CD4-positive, alpha-beta T cell treated with Interleukin-10 for 1 hour (primary cell): Measurements from ENCODE around the gene PPFIA4.

Experiments used
- DNase-seq: peaks from one replicate; pipeline ENCODE4 v3.0.0-alpha.2; 2020

The PPFIA4 gene

DNA sequence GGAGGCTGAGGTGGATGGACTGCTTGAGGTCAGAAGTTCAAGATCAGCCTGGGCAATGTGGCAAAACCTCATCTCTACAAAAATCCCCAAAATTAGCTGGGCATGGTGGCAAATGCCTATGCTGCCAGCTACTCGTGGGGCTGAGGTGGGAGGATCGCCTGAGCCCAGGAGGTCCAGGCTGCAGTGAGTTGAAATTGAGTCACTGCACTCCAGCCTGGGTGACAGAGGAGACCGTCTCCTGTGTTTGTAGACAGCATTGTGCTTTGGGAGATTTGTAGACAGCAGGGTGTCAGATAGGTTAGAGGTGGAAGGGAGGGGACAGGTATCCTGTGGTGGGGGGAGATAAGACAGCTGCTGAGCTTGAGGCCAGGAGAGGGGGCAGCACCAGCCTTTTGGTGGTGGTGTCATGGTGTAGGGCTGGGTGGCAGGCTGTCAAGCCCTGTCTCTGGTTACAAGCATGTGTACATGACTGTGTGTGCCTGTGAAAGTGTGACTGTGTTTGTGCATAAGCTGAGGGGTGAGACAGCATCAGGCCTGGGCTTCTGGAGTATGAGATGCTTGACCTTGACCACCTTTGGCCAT lies 15.2 kb downstream of the PPFIA4 start:
- no peak for DNase-seq

DNA sequence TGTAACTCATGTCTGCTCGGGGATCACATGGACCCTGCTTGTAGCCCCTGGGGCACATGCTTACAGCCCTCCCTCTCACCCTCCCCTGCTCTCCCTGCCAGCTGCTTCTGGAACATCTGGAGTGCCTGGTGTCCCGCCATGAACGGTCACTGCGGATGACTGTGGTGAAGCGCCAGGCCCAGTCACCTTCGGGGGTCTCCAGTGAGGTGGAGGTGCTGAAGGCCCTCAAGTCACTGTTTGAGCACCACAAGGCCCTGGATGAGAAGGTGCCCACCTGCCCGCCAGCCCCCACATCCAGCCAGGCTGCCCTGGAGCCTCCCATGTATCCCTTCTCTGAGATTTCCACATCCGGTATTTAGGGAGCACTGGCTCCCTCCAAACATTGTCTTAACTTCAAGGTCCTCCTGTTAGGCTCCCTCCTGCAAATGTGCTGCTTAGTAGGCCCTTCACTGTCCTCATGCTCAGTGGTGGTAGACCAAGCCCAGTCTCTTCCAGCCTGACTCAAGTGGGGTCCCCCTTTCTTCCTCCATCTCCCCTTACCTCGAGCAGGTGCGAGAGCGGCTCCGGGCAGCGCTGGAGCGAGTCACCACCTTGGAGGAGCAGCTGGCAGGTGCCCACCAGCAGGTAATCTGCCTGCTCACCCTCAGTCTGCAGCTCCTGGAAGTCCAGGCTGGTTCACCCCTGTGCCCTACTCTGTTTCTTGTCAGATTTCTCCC lies 17.7 kb downstream of the PPFIA4 start:
- no peak for DNase-seq

DNA sequence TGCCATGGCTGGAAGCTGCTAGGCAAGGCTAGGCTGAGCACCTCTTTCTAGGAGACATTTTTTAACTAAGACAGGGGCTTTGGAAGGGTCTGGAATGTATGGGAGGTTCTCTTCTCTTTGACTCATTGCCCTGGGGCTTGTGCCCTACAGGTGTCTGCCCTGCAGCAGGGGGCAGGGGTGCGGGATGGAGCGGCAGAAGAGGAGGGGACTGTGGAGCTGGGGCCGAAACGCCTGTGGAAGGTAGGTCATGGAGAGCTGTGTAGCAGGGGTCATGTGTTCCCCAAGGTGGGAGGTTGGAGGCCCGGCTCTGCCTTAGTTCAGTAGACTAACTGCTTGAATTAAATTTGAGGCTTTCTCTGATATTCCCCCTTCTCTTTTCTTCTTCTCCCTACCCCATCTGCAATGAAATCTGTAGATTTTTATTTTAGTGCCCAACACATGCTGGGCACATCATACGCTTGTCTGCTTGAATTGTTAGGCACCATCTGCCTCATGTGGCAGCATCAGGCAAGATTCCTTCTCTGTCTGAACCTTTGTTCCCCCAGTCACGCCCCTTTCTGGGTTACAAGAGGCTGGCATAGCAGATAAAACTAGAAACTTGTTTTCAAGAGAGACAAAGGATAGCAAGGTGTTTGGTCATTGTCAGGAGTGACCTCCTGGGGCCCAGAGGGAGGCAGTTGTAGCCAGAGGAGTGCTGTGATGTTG lies 18.4 kb downstream of the PPFIA4 start:
- DNase-seq: no peak

DNA sequence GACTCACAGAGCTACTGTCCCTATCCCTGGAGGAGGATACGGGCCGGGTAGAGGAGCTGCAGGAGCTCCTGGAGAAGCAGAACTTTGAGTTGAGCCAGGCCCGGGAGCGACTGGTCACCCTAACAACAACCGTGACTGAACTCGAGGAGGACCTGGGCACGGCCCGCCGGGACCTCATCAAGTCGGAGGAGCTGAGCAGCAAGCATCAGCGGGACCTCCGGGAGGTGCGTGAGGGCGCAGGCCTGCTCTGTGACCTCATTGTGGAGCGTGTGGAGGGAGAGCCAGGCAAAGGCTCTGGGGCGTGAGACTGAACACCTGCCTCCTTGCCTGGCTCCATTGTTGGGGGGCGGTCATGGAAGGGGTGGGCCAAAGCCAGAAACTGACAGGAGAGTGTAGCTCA lies 19.0 kb downstream of the PPFIA4 start:
- no peak for DNase-seq

DNA sequence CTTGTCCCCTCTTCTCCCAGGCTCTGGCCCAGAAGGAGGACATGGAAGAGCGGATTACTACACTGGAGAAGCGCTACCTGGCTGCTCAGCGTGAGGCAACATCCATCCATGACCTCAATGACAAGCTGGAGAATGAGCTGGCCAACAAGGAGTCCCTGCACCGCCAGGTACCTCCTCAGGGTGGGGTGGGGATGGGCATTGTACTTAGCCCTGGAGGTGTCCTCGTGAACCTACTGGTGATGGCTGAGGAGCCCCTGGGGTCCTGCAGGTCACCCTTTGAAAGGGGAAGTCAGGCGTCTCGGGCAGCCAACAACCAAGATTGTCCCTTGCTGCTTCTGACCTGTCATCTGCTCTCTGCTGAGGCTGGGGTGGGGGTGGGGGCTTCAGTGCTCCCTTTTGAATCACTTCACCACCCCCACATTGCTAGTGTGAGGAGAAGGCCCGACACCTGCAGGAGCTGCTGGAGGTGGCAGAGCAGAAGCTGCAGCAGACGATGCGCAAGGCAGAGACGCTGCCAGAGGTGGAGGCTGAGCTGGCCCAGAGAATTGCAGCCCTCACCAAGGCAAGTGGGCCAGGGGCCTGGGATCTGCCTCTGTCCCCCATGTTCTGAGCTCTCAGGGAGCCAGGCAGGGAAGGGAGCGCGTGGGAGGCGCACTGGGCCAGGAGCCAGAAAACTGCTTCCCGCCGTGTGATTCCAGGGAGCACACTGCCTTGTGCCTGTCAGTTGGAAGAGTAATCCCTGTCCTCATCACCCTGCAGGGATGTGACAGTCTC lies 19.7 kb downstream of the PPFIA4 start:
- no peak for DNase-seq

DNA sequence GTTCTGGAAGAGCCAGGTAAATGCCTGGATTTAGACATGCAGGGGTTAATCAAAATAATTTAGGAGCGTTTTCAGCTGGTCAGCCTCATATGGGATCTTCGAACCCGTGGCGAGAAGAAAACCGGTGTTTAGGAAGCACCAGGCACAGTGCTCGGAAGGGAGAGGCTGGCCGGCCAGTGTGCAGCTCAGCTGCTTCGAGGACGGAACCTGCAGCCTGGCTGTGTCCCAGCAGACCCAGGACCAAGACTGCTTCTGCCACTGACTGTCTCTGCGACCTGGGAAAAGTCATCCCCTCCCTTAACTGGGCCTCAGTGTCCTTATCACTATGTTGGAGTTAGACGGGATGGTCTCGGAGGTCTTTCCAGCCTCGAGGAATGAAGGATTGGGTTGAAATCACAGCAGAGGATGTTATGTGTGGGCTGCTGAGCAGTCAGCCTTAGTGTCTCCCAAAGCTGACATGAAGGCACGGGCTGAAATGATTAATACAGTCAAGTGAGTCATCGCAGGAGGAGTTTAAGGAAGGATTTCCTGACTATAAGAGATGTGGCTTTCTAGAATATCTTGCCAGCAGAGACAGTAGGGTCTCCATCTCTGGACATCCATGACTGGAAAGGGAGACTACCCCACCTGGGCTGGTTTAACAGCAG lies 20.8 kb downstream of the PPFIA4 start:
- DNase-seq: no peak

DNA sequence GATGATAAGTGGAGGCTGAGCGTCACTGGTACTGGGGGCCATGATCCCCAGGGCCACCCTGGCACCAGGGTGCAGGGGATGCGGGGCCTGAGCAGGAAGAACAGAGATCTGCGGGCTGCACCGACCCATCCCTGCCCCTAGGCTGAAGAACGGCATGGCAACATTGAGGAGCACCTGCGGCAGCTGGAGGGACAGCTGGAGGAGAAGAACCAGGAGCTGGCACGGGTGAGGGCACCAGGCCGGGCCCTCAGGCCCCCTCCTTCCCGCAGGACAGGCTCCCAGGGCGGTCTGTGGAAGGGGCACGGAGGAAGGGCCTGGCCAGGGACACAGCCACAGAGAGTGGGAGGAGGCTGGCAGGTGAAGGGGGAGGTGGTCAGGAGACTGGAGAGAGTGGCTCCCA lies 21.8 kb downstream of the PPFIA4 start:
- DNase-seq: no peak

DNA sequence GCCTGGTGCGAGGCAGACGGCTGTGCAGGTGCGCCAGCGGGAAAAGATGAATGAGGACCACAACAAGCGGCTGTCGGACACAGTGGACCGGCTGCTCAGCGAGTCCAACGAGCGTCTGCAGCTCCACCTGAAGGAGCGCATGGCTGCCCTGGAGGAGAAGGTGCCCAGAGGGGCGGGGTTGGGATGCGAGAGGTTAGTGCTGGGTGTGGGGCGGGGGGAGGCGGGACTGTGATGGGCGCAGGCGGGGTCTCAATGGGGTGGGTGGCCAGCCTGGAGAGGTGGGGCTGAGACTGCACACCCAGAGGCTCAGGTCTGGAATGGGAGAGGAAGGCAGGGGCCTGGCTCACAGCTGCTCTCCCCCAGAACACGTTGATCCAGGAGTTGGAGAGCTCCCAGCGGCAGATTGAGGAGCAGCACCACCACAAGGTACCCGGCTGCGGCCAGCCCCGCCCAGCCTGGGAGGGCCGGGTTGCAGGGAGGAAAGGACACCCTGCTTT lies 22.3 kb downstream of the PPFIA4 start:
- no peak for DNase-seq

DNA sequence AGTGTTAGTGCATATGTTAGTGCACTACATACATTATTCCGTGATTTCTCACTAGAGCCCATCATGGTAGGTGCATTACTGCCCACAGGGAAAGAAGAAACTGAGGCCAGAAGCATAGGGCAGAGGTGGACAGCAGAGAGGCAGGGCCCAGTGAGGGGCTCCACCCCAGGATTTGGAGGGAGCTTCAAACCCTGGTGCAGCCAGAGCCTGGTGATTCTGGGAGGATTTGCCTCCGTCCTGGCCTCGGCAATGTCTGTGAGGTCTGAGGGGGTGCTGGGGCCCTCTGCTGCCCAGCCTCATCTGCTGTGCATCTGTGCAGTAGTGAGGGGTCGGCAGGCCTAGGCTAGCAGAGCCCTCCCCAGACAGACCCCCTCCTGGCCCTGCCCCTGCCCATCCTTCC lies 22.8 kb downstream of the PPFIA4 start:
- no peak for DNase-seq

DNA sequence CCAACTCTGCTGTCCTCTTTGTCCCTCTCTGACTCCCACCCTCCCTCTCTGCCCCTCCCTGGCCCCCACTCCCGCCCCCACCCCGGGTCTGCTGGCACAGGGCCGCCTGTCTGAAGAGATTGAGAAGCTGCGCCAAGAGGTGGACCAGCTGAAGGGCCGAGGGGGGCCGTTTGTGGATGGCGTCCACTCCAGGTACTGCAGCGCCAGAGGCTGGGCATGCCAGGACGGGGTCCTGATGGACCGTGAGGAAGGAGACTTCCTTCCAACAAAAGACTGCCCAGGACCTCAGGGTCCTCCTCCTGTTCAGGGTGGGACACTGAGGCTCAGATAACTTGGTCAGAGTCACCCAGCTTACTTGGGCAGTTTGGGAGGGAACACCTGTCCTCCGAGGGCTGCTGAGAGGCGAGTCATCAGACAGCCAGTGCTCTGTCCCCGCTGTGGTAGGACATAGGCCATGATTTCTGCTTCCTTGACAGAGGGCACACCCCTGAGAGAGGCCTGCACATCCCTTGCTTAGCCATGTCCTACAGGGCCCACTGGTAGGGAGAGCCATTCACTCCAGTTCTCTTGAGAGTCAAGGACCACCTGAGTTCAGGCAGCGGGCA lies 23.4 kb downstream of the PPFIA4 start:
- DNase-seq: no peak

DNA sequence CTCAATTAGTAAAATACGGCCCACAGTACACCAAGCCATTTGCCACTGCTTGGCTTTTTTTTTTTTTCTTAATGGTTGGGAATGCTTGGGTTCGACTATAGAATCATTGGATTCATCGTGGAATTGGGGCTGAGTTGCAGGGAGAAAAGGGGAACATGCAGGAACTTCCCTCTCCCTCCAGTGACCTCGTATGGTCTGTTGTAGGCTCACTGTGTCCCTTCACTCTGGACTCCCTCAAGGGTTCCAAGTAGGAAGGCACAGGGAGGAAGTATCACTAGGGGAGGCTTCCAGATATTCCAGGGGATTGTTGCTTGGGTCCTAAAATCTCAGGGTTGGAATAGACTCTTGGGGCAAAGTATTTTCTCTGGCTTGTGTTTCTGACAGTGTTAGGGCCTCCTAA lies 24.5 kb downstream of the PPFIA4 start:
- no peak for DNase-seq

DNA sequence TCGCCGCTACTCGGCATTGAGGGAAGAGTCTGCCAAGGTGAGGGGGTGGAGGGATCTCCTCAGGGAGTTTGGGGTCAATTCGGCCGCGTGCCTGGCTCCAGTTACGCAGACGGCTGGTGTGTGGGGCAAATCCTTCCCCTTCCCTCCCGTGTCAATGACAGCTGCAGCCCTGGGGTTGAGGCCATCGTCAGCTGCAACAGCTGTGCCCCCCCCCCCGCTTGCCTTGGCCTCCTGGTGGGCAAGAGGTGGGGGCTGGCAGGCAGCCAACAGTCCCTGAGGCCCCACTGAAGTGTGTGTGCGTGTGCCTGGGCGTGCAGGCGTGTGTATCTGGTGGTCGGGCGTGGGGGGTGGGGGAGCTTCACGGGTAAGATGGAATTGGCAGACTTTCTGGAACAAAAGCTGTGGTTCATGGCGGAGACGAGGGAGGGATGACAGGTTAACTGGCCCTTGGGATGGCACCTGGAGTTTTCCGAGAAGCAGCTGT lies 25.6 kb downstream of the PPFIA4 start:
- no peak for DNase-seq

DNA sequence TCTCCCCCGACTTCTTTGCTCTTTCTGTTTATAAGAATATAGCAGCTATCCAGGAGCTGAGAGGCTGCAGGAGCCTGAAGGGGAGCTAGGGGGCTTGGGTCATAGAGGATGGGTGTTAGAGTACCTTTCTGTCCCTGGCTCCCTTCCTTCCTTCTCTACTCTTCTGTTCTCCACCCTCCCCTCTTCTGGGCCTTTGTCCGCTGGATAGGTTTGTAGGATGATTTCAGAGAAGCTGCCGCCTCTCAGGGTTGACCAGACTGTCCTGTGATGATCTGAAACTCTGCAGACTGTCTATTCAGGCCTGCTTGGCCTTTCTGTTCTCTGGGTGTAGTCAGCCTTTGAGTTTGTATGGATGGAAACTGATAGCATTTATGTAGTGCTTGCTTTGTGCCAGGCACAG lies 26.3 kb downstream of the PPFIA4 start:
- no peak for DNase-seq

DNA sequence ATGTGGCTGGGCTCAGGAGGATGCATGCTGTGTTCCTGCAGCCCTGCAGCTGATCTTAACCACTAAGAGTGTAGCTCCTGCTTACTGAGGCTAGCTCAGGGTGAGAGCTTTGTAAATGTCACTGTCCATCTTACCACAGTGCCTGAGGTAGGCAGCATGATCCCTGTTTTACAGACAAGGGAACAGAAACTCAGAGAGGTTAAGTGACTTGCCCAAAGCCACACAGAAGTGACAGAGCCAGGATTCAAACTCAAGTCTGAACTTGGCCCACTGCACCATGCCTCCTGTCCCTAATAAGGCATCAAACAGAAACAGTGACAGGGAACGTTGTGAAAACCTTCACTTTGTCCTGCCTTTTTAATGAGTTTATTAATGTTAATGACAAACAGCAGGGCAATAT lies 27.9 kb downstream of the PPFIA4 start:
- no peak for DNase-seq

DNA sequence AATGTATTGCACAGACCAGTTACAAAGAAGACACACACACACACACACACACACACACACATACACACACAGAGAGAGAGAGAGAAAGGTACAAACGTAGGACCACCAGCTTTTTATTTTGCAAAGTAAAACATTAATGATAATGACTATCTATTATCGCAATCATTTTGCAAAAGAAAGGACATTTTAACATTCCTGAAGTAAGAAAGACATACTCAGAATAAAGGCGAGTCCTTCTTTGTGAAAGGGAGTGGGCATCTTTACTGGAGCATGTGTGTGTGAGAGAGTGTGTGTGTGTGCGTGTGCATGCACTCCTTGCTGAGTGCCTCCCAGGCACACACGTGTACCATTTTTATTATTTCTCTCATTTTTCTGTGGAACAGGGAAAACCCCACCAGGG lies 28.4 kb downstream of the PPFIA4 start:
- no peak for DNase-seq

DNA sequence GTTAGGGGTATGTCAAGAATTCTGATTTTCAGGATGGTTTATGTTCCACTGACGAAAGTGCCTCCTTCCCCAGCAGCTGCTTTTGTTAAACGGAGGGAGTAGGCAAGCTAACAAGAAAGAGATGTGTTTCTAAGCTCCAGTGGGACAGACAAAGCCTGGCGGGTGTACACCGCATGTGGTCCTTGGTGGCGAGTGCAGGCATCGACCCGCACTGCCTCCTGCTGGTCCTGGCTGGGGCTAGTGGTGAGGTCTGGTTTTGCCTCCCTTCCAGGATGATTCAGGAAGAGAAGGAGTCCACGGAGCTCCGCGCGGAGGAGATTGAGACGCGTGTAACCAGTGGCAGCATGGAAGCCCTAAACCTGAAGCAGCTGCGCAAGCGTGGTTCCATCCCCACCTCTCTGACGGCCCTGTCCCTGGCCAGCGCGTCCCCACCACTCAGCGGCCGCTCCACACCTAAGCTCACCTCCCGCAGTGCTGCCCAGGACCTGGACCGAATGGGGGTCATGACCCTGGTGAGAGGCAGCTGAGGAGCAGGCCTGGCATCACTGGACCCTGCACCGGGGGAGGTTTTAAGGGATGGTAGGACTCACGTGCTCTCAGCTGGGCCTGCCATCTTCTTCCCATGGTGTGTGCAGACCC lies 29.0 kb downstream of the PPFIA4 start:
- no peak for DNase-seq

DNA sequence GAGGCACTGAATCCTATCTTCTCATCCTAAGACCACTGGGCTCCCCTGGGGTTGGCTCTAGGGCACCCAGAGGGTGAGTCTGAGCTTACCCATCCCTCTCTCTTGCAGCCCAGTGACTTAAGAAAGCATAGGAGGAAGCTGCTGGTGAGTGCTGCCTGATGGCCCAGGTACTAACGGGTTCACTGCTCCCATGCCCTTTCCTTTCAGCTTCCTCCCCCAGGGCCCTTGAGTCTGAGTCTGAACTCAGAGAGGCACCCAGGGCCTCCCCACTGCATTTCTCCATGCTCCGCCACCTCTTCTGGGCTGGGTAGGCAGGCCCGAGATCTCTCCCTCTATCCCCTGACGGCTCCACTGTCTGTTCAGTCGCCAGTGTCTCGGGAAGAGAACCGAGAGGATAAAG lies 29.7 kb downstream of the PPFIA4 start:
- DNase-seq: no peak

DNA sequence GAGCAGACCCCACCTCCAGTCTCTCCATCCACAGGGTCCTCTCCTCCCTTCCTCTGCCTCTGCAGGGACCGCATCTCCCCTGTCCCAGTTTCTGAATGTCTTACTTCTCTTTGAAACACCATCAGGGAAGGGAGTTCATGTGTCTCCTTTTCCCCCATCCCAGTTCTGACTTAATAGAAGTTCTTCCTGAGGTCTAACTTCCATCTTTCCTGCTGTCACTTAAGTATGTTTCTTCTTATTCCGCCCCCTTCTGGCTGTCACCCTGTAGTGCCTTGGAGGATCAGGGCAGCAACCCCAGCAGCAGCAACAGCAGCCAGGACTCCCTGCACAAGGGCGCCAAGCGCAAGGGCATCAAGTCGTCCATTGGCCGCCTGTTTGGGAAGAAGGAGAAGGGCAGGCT lies 30.2 kb downstream of the PPFIA4 start:
- DNase-seq: no peak

DNA sequence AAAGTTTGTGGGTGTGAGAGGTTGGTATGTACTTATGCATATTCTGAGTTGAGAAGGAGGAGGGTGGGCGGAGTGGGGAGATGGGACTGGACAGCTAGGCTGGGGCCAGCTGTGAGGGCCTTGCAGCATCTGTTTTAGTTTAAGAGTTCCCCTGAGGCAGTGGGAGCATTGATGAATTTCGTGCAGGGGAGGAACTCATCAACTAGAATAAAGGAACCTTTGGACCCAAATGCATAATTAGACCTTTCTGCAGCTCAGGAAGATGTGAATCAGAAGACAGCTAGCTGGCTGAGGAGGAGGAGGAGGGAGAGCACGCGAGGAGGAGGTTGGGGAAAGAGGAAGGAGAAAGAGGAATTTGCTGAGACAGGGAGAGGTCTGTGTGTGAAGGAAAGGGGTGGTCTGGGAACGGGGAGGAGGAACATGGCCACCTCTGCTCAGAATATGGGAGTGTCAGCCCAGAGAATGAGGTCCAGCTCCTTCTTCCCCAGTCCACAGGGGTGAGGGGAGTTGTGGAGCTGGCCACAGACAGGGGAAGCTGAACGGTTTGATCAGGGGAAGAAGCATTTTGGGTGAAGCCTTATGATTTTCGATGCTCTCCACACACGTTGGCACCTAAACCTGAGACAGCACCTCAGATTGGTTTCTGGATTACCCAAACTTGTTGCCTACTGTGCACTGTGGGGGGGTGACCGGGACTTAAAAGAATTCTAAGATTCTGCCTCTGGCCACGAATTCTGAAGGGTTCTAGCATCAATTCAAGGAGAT lies 31.8 kb downstream of the PPFIA4 start:
- DNase-seq: no peak

DNA sequence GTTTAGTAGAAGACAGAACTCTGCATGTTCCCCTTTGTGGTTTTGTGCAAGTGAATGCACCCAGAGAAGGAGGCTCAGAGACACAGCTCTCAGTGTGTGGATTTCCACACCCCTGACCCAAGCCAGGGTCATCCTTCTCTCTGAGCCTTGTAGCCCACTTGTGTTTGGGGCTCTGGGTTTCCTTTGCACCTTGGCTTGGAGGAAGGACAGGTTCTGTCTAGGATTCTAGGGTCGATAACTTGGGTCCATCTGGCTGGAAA lies 32.3 kb downstream of the PPFIA4 start:
- DNase-seq: no peak

DNA sequence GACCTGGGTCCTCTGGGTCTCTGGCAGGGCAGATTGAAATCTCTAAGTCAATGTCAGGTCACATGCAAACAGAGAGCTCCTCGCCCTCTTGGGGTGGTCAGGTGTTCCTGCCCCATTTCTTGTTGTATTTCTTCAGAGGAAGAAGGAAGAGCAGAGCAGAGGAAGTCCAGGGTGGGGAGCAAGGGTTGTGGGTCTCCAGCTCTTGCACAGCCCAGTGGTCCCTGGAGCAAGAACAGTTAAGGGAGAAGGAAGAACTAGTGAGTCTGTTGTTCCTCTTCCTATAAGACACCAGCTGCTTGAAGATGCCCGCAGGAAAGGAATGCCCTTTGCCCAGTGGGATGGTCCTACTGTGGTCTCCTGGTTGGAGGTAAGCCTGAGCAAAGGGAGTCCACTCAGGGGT lies 33.2 kb downstream of the PPFIA4 start:
- no peak for DNase-seq
